GM18868 (cell line): ENCODE results near the gene ACP7.
"Not testable (repeated sequence)": the region's sequence is repeated elsewhere in the genome, so short reads cannot be mapped to it uniquely, and the experiment has no call there.

ENCODE experiments used
- ATAC-seq: cut with Tn5 transposase; IDR thresholded peaks from one replicate; pipeline ENCODE4 v1.9.1; 2021; ENCODE audit warnings: mild to moderate bottlenecking, moderate library complexity; ENCODE audit not compliant: unreplicated experiment

Gene ACP7

GRCh38 chr19:39130337-39131254, 46.4 kb downstream of the ACP7 start:
- ATAC-seq, result no peak

GRCh38 chr19:39131255-39131755, 47.1 kb downstream of the ACP7 start:
- ATAC-seq, result no peak

- no peak for ATAC-seq
These were observed 48.3 kb downstream of the ACP7 start for GRCh38 chr19:39132344-39132969.

- no peak for ATAC-seq
These were observed 49.5 kb downstream of the ACP7 start for GRCh38 chr19:39133431-39134270.

GRCh38 chr19:39135701-39136100, 51.5 kb downstream of the ACP7 start:
- ATAC-seq, result no peak

GRCh38 chr19:39136225-39136940, 52.2 kb downstream of the ACP7 start:
- ATAC-seq, result no peak

- ATAC-seq, result no peak
These were observed 53.0 kb downstream of the ACP7 start for GRCh38 chr19:39137131-39137530.

GRCh38 chr19:39138221-39139211, 54.3 kb downstream of the ACP7 start:
- ATAC-seq, result no peak

GRCh38 chr19:39139305-39139874, 55.2 kb downstream of the ACP7 start:
- ATAC-seq, result no peak

GRCh38 chr19:39139971-39140453, 55.8 kb downstream of the ACP7 start:
- no peak for ATAC-seq

GRCh38 chr19:39140594-39140993, 56.4 kb downstream of the ACP7 start:
- no peak for ATAC-seq

GRCh38 chr19:39141929-39142328, 57.8 kb downstream of the ACP7 start:
- no peak for ATAC-seq

GRCh38 chr19:39142630-39143029, 58.5 kb downstream of the ACP7 start:
- no peak for ATAC-seq

- ATAC-seq, result not testable (repeated sequence)
These were observed 59.7 kb downstream of the ACP7 start for GRCh38 chr19:39143757-39144289.

GRCh38 chr19:39144290-39145071, 60.3 kb downstream of the ACP7 start:
- ATAC-seq, result no peak

- no peak for ATAC-seq
These were observed 61.2 kb downstream of the ACP7 start for GRCh38 chr19:39145180-39145953.

GRCh38 chr19:39146091-39146490, 61.9 kb downstream of the ACP7 start:
- ATAC-seq, result no peak
